NB4 (cell line): ENCODE measurements around the gene TRPC4AP.

Source experiments
- CTCF ChIP-seq: IDR thresholded peaks from one replicate; pipeline ENCODE4 v1.5.1; 2012; ENCODE audit warnings: low read depth, low read length
- MAX ChIP-seq: IDR thresholded peaks from 2 replicates; pipeline ENCODE4 v1.6.1; 2011; ENCODE audit warnings: low read depth, low read length
- MYC ChIP-seq: IDR thresholded peaks from 2 replicates; pipeline ENCODE4 v1.6.1; 2011; ENCODE audit warnings: low read depth, low read length
- POLR2A ChIP-seq: IDR thresholded peaks from 2 replicates; pipeline ENCODE4 v1.6.1; 2011; ENCODE audit warnings: mild to moderate bottlenecking; ENCODE audit not compliant: insufficient read length; ENCODE audit errors: extremely low read depth

- no peak for TF ChIP-seq MAX
- no peak for TF ChIP-seq POLR2A
- TF ChIP-seq CTCF = no peak
- no peak for TF ChIP-seq MYC
Observed at GRCh38 chr20:34983995-34984735, 108.4 kb downstream of the TRPC4AP start.
